Retinal pigment epithelial cell (primary cell): ENCODE results near the gene PRRX1.

Source experiments
- DNase-seq: peaks from one replicate; pipeline ENCODE4 v3.0.0-alpha.2; 2010; ENCODE audit warnings: low read depth
- H3K4me3 ChIP-seq: 2 replicates; pipeline ENCODE4 v1.5.1; 2011; ENCODE audit warnings: mild to moderate bottlenecking, low read length, control low read depth, moderate library complexity
- CTCF ChIP-seq: conservative IDR thresholded peaks from 2 replicates; pipeline ENCODE4 v1.5.1; 2011; ENCODE audit warnings: low read depth, low read length, control low read depth, inconsistent platforms

Gene PRRX1

GRCh38 chr1:170732252-170732588, 68.3 kb downstream of the PRRX1 start:
- no peak for DNase-seq
- no peak overlapping the region for H3K4me3 ChIP-seq
- no peak for TF ChIP-seq CTCF

- no peak for TF ChIP-seq CTCF
- peak; percentile 41 for DNase-seq
- H3K4me3 ChIP-seq = no peak overlapping the region
Measured at GRCh38 chr1:170734412-170735175, 70.7 kb downstream of the PRRX1 start.

- no peak for TF ChIP-seq CTCF
- H3K4me3 ChIP-seq = no peak overlapping the region
- no peak for DNase-seq
Measured at GRCh38 chr1:170735366-170736263, 71.7 kb downstream of the PRRX1 start.

- no peak overlapping the region for H3K4me3 ChIP-seq
- DNase-seq = no peak
- TF ChIP-seq CTCF = no peak
Measured at GRCh38 chr1:170739803-170740202, 75.9 kb downstream of the PRRX1 start.

- TF ChIP-seq CTCF = no peak
- DNase-seq = no peak
- H3K4me3 ChIP-seq = no peak overlapping the region
Measured at GRCh38 chr1:170741678-170742077, 77.7 kb downstream of the PRRX1 start.

DNA sequence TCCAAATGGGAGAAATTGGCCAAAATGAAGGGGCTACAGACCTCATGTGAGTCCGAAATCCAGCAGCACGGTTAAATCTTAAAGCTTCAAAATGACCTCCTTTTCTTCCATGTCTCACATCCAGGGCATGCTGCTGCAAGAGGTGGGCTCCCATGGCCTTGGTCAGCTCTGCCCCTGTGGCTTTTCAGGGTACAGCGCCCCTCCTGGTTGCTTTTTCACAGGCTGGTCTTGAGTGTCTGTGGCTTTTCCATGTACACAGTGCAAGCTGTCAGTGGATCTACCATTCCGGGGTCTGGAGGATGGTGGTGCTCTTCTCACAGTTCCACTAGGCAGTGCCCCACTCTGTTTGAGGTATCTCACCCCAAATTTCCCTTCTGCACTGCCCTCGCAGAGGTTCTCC, 78.7 kb downstream of the PRRX1 start:
- no peak for TF ChIP-seq CTCF
- DNase-seq = no peak

More for the DNA sequence above, 78.7 kb downstream of the PRRX1 start:
- no peak overlapping the region for H3K4me3 ChIP-seq
